HG03045 (cell line): ENCODE data around the gene MAP3K12.

ENCODE experiments used
- ATAC-seq: cut with Tn5 transposase; IDR thresholded peaks from one replicate; pipeline ENCODE4 v1.9.1; 2021; ENCODE audit warnings: mild to moderate bottlenecking, moderate library complexity; ENCODE audit not compliant: unreplicated experiment

Gene MAP3K12

DNA sequence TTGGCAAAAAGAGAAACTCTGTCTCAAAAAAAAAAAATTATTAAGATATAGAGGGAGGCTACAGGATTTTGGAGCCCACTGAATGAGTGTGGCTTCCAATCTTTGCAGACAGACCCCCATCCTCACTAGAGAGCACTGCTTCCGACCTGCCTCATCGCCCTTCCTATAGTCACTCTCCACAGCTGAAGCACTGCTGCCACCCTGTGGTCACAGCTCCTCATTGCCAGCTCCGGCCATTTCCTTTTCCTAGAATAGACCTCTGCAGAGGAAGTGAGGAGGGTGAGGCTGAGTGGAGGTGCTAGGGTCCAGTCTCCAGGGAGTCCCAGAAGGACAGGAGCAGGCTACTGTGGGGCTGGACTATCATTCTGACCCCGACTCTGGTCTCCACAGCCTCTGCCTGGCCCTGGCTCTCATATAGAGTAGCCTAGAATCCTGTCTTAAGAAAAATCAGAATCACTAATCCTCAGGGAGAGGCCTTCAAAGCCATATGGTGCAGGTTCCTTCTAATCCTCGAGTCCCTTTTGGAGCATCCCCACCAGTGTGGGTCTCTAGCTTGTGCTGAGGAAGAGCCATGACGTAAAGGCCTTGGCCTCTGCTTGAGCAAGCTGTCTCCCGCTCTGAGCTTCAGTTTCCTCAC, 9.4 kb upstream of the MAP3K12 start:
- ATAC-seq = peak; percentile 82

DNA sequence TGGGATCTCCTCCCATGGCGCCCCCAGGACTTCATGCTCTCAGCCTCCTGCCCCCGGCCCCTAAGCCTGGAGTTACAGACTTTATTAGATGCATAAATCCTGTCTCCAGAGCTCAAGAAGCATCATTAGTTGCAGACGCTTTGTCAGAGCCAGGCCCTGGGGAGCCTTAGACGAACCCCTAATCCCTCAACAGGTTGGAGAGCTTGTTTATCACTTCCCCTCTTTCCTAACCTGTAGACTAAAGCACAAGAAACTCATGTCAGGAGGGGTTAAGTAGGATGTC, 8.3 kb upstream of the MAP3K12 start:
- ATAC-seq = no peak

DNA sequence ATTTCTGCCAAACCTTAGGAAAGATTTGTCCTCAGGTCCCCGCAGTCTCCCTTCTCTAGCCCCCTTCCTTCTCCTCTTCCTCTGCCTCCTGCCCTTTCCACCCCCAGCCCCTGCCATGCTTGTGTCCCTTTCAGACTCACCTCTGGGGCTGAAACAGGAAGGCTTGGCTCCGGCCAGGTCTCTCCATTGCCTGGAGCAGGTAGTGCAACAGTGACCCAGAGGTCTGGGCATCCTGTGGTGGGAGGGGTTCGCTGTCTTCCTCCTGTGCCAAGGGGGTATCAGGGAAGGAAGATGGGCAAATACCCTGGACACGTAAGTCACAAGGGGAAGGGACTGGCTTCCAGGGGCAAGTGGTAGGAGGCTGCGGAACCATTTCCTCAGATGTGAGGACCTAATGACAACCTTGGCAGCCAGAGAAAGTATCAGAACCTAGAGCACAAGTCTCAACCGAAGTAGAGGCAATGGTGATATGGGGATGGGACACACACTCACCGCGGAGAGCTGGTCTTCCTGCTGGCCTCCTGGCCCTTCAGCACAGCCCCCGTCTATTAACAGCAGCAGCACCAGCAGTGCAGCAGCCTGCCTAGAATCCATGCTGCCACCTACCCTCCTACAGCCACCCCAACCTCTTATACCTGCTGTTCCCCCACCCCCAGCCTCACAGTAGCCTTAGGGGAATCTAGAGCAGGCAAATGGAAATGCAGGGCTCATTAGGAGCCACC, 7.8 kb upstream of the MAP3K12 start, which contains the start of gene NPFF:
Gene NPFF (minus strand): TSS at position 604 of the 722 bp plus-strand sequence. CDS start 10 bp downstream, at position 594.
- ATAC-seq = no peak

DNA sequence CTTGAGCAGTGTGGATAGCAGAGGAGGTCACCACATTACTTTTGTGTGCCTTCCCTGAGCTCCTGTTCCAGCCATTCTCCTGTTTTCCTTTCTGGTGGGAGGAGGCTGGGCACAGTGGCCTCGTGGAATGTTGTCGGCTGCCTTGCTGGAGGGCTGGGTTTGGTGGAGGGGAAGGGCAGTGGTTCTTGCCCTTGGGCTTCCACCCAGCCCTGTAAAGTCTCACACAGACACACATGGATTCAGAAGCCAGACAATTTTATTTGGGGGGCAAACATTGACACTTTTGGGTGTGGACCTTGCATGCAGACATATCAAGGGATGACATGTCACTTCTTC, 7.2 kb upstream of the MAP3K12 start:
- ATAC-seq = no peak

DNA sequence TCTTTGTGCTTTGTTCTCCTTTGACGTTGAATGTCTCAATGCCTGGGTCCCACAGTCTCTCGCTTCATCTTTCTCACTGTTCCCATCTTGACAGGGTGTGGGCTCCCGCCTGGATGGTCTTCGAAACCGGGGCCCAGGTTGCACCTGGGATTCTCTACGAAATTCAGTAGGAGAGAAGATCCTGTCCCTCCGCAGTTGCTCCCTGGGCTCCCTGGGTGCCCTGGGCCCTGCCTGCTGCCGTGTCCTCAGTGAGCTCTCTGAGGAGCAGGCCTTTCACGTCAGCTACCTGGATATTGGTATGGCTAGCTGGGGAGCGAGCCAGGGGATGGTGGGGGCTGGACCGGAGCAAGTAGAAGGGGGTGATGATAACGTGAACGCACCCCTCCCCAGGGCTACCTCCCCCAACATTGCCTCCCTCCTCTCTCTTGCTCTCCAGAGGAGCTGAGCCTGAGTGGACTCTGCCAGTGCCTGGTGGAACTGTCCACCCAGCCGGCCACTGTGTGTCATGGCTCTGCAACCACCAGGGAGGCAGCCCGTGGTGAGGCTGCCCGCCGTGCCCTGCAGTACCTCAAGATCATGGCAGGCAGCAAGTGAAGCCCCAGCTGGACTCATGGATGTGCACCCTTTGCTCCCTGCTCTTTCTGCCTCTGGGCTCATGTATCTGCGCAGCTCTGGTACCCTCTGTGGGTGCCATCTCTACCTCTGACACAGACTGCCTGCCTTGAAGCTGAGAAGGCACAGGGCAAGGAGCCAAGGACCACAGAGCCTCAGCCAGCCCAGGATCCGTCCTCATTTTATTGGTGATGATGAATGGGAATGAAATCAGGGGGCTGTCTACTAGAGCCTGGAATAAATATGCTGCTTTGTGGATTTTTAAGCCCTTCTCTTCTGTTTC, 6.5 kb upstream of the MAP3K12 start:
- no peak for ATAC-seq

DNA sequence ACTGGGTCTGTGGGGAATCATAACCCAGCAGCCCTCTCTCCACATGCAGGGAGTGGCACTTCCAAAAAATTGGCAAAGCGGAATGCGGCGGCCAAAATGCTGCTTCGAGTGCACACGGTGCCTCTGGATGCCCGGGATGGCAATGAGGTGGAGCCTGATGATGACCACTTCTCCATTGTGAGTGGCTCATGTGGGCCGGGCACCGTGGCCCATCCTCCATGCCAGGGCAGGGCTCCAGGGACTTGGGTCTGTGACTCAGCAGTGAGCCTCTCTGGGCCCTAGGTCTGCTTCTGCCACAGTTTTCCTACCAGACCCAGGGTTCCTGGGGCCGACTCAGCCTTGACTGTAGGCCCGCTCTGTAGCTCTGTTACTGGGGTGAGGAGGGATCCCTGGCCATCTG, 5.8 kb upstream of the MAP3K12 start:
- no peak for ATAC-seq

DNA sequence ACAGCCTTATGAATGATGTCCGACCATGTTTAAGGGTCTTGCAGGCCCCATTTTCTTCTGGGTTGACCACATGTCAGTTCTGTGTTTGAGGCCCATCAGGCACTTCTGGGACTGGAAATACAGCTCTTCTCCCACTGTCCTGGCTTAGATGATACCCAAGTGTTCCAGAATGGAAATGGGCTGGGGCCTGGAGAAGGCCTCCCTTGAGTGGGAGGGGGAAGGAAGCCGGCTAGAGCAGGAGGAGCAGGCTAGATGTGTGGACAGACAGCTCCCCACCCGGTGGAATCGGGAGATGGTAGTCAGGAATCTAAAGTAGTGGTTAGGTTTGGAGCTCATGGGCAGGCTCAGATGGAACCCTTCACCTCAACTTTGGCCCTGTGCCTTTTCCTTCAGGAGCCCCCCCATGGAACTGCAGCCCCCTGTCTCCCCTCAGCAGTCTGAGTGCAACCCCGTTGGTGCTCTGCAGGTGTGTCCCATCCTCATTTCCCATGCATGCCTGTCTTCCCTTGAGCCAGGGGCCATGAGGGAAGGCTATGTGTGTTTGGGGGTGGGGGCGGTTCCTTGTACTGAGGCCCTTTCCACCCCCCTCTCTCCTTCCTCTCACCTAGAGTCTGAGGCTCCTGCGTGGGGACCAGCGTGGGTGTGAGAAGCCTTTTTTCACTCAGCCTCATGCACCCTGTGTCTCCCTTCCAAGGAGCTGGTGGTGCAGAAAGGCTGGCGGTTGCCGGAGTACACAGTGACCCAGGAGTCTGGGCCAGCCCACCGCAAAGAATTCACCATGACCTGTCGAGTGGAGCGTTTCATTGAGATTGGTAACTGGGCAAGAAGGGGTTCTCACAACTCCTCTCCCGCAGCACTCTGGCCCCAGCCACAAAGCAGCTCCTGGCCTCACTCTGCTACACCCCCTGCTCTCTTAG, 5.0 kb upstream of the MAP3K12 start:
- no peak for ATAC-seq

DNA sequence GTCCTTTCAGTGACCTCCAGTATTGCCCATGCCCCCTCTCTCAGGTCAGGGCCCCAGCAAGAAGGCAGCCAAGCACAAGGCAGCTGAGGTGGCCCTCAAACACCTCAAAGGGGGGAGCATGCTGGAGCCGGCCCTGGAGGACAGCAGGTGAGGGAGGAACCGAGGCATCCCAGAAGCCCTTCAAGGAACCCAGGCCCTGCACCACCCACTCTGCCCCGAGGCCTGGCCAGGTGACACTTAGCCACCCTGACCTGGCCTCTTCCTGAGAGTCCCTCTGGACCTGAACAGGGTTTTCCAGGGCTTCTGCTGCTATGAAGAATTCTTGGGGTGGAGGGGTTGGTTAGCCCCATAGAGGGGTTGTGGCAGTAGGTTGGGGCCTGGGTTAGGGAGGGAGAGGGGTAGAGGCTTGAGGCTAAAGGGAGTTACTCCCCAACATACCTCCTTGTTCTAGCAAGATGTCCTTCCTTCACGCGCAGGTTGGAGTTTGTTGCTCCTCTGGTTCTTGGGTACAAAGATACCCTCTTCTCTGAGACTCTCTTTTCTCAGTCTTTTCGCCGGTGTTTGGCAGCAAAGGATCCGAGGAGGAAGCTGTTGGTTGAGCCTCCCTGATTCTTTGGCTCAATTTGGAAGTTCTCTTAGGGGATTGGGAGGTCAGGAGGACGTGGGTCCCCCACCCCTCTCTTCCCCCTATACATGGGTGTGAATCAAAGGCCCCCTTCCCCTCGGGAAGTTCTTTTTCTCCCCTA, 3.9 kb upstream of the MAP3K12 start:
- ATAC-seq = no peak

DNA sequence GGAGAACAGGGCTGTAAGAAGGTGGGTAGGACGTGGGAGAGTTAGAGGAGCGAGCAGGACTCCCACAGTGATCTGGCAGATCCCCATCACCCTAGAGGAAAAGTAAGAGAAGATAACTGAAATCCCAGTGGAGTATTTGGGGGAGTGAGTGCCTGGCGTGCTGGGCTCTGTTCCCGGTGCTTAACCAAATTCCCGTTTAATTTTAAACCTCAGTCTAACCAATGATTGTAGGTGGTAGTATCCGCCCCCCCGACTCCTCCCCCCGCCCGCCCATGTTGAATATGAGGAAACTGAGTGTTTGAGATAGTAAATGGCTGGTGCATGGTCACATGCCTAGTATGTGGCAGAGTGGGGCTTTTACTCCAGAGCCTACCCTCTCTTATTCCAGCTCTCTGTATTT, 3.1 kb upstream of the MAP3K12 start:
- no peak for ATAC-seq

DNA sequence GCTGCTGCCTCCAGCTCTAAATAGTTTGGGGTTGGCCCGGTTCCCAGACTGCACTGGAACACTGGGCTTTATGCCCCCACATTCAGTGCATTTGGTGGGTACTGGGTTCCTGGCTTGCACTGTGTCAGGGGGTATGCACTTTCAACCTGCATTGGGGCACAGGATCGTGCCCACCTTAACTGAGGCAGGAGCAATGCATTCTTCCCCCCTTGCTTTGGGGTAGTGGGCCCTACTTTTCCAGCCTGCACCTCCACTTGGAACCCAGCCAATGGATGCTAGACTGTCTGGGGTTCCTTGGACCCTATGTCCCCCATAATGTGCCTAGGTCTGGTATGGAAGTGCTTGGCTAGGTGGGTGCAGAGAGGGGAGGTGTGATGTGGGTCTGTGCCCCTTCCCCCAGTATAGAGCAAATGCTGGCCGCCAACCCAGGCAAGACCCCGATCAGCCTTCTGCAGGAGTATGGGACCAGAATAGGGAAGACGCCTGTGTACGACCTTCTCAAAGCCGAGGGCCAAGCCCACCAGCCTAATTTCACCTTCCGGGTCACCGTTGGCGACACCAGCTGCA, 2.4 kb upstream of the MAP3K12 start:
- no peak for ATAC-seq

DNA sequence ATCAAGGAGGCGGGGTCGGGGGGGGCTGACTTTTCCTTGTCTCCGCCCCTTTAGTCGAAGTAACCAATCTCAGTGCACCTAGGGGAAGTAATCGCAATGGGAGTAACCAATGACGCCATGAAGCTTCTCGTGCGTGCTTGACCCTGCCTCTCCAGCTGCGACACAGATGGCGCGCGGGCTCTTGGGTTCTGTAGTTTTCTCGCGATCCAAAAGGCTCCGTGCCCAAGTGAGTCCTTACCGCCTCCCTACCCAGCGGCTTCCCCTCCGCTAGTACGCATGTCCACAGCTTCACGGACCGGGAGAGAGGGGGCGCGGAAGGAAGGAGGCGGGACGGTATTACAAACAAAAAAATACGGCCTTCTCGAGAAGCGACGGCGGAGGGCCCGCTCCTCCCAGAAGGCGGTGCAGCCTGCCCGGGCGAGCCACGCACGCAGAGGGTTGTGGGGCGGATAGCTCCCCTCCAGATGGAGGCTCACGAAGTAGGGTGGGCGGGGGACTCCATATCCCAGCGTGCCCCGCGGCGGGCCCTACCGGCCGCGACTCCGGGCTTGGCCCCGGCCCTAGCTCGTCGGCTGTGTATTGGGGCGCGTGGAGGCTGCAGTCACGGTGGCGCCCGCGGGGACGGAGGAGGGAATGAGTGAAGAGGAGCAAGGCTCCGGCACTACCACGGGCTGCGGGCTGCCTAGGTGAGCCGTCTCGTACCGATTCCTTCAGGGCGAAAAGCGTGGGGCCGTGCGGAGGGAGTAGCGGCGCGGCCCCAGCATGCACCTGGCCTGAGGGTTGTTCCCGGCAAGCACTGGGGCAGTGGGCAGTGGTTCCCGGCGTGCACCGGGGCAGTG, 1.7 kb upstream of the MAP3K12 start, which contains the start of gene TARBP2:
Gene TARBP2 (plus strand): TSS at position 508 of the 839 bp plus-strand sequence. CDS start 126 bp downstream, at position 634.
- peak; percentile 77 for ATAC-seq

DNA sequence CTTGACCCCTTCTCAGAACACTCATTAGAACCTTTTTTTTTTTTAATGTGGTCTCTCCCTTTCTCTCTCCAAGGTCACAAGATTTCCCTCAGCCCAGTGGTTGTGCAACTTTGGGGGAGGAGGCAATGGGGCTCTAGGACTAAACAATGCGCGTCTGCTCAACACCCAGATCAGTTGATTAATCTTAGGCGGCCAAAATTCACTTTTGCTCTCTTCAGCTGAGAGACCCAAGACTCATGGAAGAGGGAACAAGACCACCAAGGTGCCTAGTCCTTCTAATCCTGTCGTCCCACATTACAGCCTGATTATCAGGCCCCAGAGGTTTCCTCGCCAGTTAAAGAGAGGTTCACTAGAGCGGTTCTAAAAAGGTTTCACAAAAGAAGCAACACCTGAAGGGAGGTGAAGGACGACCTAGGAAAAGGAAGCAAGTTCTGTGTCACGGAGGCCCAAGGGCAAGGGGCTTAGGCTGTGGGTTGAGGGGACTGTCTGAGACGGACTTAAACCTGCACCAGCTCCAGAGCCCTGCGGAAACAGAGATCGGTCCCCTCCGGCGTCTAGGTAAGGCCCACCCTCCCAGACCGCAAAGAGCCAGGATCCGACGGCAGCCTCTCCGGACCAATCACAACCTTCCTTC, 1.0 kb upstream of the MAP3K12 start:
- no peak for ATAC-seq

DNA sequence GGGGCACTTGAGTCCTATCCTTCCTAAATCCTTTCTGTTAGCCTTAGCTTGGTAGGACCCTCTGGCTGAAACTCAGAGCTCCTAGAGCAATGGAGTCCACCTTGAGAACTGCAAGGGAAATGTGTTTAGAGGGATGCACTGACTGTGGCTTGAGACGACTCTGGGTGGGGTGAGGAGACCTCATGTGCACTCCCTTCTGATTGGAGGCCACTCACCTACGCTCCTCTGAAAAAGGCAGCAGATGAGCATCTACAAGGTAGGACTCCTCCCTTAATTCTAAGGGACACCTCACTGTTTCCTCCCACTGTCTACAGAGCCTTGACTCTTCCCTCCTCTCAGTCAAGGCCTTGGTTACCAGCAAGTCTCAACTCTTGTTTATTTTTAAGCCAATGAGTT, 1.0 kb downstream of the MAP3K12 start:
- no peak for ATAC-seq

DNA sequence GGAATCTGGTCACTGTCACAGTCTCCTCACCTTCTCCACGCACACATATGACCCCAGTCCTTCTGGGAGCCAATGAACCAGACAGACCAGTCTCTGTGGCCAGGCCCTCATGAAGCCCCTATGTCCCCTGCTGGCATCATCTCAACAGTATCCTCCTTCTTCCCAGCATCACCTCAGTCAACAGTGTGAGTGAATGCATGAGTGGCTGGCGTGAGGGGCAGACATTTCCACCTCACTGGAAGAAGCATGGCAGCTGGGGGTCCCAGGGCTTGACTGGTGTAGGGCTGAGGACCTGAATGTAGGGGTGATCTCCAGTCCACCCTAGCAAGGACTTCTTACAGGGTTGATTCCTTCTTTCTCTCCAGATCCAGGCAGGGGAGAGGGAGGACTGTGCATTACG, 1.8 kb downstream of the MAP3K12 start:
- no peak for ATAC-seq

DNA sequence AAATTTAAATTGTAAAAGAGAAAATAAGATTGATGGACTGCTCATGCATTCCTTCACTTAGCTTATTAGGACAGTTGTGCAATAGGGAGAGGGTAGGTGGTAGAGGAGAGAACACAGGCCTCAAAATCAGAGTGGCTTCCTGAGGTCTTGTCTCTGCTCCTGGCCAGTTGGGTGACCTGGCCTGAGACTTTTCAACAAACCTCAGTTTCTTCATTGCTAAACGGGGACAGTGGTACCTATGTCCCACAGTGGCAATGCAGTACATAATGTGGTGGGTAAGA, 2.6 kb downstream of the MAP3K12 start:
- no peak for ATAC-seq

DNA sequence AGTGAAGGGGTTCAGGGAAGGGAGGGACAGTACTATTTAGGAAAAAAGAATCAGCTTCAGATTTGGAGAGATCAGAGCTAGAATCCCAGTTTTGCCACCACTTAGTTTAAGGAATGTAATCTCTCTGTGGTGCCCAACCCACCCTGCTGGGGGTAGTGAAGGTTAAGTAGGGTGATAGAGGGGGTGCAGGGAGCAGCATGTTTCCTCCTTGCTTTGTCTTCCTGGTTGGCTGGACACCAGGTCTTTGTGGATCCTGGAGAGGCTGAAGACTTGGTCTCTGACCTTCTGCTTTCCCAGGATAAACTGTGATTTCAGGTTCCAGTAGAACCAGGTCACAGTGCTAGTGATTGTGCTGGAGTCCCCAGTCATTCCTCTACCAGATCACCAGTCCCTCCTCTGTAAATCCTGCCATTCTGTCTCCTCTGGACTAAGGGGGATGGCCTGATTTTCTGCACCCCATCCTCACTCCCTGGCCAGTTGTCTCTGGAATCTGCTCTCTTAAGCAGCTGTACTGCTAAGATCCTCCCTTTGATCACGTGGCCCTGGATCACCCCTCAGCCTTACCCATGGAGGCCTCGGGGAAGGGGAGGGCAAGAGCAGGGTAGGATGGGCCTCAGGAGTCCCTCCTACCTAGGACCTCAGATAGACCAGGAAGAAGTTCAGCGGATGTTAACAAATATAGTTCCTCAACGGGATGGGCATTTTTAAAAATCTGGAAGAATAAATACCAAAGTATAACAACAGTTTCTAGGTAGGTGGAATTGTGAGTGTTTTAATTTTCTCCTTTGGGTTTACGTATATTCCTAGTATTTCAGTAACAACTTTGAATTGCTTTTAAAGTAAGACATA, 3.1 kb downstream of the MAP3K12 start:
- ATAC-seq = no peak

DNA sequence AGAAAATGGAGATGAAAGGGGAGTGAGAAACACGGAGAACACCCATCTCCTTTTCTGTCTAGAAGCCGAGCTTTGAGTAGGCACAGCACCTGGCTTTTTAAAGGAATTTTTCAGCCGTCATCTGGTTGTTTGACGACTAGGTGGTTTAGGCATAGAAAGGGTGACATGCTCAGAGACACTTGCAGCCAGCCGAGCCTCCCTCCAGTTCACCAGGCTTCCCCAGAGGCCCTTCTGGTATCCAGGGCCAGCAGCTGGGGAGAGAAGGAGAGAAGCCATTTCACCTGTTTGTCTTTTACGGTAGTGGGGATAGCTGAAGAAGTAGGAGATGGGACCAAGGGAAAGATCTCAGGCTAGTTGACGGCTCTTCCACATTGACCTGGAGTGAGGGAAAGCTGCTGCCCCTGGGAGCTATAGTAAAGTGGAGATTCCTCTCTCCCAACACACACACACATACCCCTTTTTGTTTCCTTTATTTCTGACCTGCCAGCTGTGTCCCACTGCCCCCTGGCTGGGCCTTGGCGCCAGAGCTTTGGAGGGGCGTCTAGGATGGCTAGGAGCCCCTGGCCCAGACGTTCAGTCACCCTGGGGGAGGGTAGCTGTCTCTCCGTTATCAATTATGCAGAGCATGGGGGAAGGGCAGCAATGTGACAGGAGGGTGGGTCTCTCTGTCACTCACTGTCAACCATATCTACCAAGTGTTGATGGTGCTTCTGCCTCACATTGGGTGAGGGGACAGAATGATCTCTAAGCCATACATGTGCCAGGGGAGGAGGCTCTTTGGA, 5.5 kb downstream of the MAP3K12 start:
- no peak for ATAC-seq
